ENCODE results near the gene PRRC2C.
"Not testable (repeated sequence)": the region's sequence is repeated elsewhere in the genome, so short reads cannot be mapped to it uniquely, and the experiment has no call there.

The PRRC2C gene

GRCh38 chr1:171590022-171590421 lies 104.7 kb downstream of the PRRC2C start:
- DNase-seq, result no peak

- DNase-seq, result no peak
These were observed 110.0 kb downstream of the PRRC2C start for GRCh38 chr1:171595324-171595723.

GRCh38 chr1:171596119-171596518 lies 110.8 kb downstream of the PRRC2C start:
- DNase-seq, result no peak

- DNase-seq, result no peak
These were observed 111.4 kb downstream of the PRRC2C start for GRCh38 chr1:171596705-171597104.

GRCh38 chr1:171597203-171597602 lies 111.9 kb downstream of the PRRC2C start:
- no peak for DNase-seq

- not testable (repeated sequence) for DNase-seq
These were observed 115.0 kb downstream of the PRRC2C start for GRCh38 chr1:171600310-171600709.

- DNase-seq, result no peak
These were observed 115.5 kb downstream of the PRRC2C start for GRCh38 chr1:171600862-171601261.

- DNase-seq, result not testable (repeated sequence)
These were observed 117.7 kb downstream of the PRRC2C start for GRCh38 chr1:171603042-171603441.

- DNase-seq, result no peak
These were observed 121.1 kb downstream of the PRRC2C start for GRCh38 chr1:171606402-171606941.

- no peak for DNase-seq
These were observed 125.1 kb downstream of the PRRC2C start for GRCh38 chr1:171610385-171610784.

GRCh38 chr1:171611306-171611705 lies 126.0 kb downstream of the PRRC2C start:
- DNase-seq, result no peak

- DNase-seq, result no peak
These were observed 128.0 kb downstream of the PRRC2C start for GRCh38 chr1:171613282-171613681.

GRCh38 chr1:171615122-171615906 lies 130.0 kb downstream of the PRRC2C start:
- DNase-seq, result not testable (repeated sequence)

GRCh38 chr1:171616586-171616985 lies 131.3 kb downstream of the PRRC2C start:
- DNase-seq, result no peak

GRCh38 chr1:171622152-171622462 lies 136.8 kb downstream of the PRRC2C start, which contains the start of gene MYOCOS:
TSS of gene MYOCOS (plus strand) at chr1:171622243. CDS start at chr1:171623884, 1,641 bp downstream.
- no peak for DNase-seq

- no peak for DNase-seq
These were observed 138.5 kb downstream of the PRRC2C start for GRCh38 chr1:171623651-171624331.

- DNase-seq, result no peak
These were observed 139.9 kb downstream of the PRRC2C start for GRCh38 chr1:171625225-171625624.

GRCh38 chr1:171627020-171627419 lies 141.7 kb downstream of the PRRC2C start:
- no peak for DNase-seq

GRCh38 chr1:171628225-171628624 lies 142.9 kb downstream of the PRRC2C start:
- no peak for DNase-seq

GRCh38 chr1:171635661-171636060 lies 150.3 kb downstream of the PRRC2C start:
- no peak for DNase-seq

- no peak for DNase-seq
These were observed 150.8 kb downstream of the PRRC2C start for GRCh38 chr1:171636141-171636540.

- no peak for DNase-seq
These were observed 152.7 kb downstream of the PRRC2C start for GRCh38 chr1:171637928-171638576.

- DNase-seq, result no peak
These were observed 154.9 kb downstream of the PRRC2C start for GRCh38 chr1:171640225-171640624.
